H9 (cell line): ENCODE data around the gene SPRED2. TPM values are rescaled to one million over a fixed set of nuclear protein-coding genes. Genes with fewer than 3 reads are reported as not detected.

Experiments
- DNase-seq: peaks from one replicate; pipeline ENCODE4 v3.0.0-alpha.2; 2017
- H2AFZ ChIP-seq: one replicate; pipeline ENCODE4 v1.6.1; 2013; ENCODE audit warnings: mild to moderate bottlenecking, low read length, control low read depth, moderate library complexity
- H2AK5ac ChIP-seq: 2 replicates; pipeline ENCODE4 v1.6.1; 2013; ENCODE audit warnings: low read length, control low read depth, mixed read lengths; ENCODE audit not compliant: insufficient read length
- H2BK120ac ChIP-seq: one replicate; pipeline ENCODE4 v1.6.1; 2013; ENCODE audit warnings: low read depth, mild to moderate bottlenecking, low read length, control low read depth, inconsistent platforms; ENCODE audit not compliant: poor library complexity, severe bottlenecking
- H2BK12ac ChIP-seq: 2 replicates; pipeline ENCODE4 v1.6.1; 2013; ENCODE audit warnings: low read length, control low read depth, mixed read lengths, low read depth; ENCODE audit not compliant: insufficient read length
- H2BK15ac ChIP-seq: 2 replicates; pipeline ENCODE4 v1.6.1; 2013; ENCODE audit warnings: low read depth, low read length, control low read depth
- H2BK20ac ChIP-seq: one replicate; pipeline ENCODE4 v1.6.1; 2013; ENCODE audit warnings: low read depth, mild to moderate bottlenecking, low read length, control low read depth, inconsistent platforms; ENCODE audit not compliant: poor library complexity, severe bottlenecking
- H2BK5ac ChIP-seq: 2 replicates; pipeline ENCODE4 v1.6.1; 2013; ENCODE audit warnings: low read length, control low read depth, mixed read lengths; ENCODE audit not compliant: insufficient read length
- H3K14ac ChIP-seq: 2 replicates; pipeline ENCODE4 v1.6.1; 2013; ENCODE audit warnings: low read length, control low read depth; ENCODE audit not compliant: insufficient read depth
- H3K18ac ChIP-seq: 2 replicates; pipeline ENCODE4 v1.6.1; 2013; ENCODE audit warnings: low read depth, mild to moderate bottlenecking, mixed read lengths, low read length, control low read depth; ENCODE audit not compliant: insufficient read length
- H3K23ac ChIP-seq: 2 replicates; pipeline ENCODE4 v1.6.1; 2013; ENCODE audit warnings: low read length, control low read depth, mixed read lengths, low read depth; ENCODE audit not compliant: insufficient read length
- H3K23me2 ChIP-seq: 2 replicates; pipeline ENCODE4 v1.6.1; 2013; ENCODE audit warnings: low read depth, mild to moderate bottlenecking, mixed read lengths, low read length, control low read depth; ENCODE audit not compliant: insufficient read length, poor library complexity, severe bottlenecking
- H3K27ac ChIP-seq: 2 replicates; pipeline ENCODE4 v1.5.1; 2013; ENCODE audit warnings: low read length, control low read depth, mixed read lengths, low read depth; ENCODE audit not compliant: insufficient read length
- H3K27me3 ChIP-seq: 2 replicates; pipeline ENCODE4 v1.6.1; 2013; ENCODE audit warnings: low read length, control low read depth, inconsistent platforms; ENCODE audit not compliant: insufficient read depth
- H3K4ac ChIP-seq: 2 replicates; pipeline ENCODE4 v1.6.1; 2013; ENCODE audit warnings: low read depth, mild to moderate bottlenecking, control low read depth, inconsistent platforms, low read length, moderate library complexity
- H3K4me1 ChIP-seq: 2 replicates; pipeline ENCODE4 v1.6.1; 2013; ENCODE audit warnings: low read length, control low read depth, inconsistent platforms; ENCODE audit not compliant: insufficient read depth
- H3K4me2 ChIP-seq: 2 replicates; pipeline ENCODE4 v1.6.1; 2013; ENCODE audit warnings: low read length, control low read depth, mixed read lengths; ENCODE audit not compliant: insufficient read length, insufficient read depth
- H3K56ac ChIP-seq: 2 replicates; pipeline ENCODE4 v1.6.1; 2013; ENCODE audit warnings: low read depth, mild to moderate bottlenecking, mixed read lengths, low read length, control low read depth; ENCODE audit not compliant: insufficient read length
- H3K79me1 ChIP-seq: 2 replicates; pipeline ENCODE4 v1.6.1; 2013; ENCODE audit warnings: low read depth, mild to moderate bottlenecking, moderate library complexity, low read length, control low read depth, inconsistent platforms; ENCODE audit not compliant: insufficient read depth, poor library complexity, severe bottlenecking
- H3K79me2 ChIP-seq: 2 replicates; pipeline ENCODE4 v1.6.1; 2013; ENCODE audit warnings: low read length, control low read depth, inconsistent platforms; ENCODE audit not compliant: insufficient read depth
- H3K9ac ChIP-seq: 2 replicates; pipeline ENCODE4 v1.6.1; 2013; ENCODE audit warnings: low read length, control low read depth, mixed read lengths; ENCODE audit not compliant: insufficient read length; ENCODE audit errors: extremely low read depth
- H3K9me3 ChIP-seq: one replicate; pipeline ENCODE4 v1.6.1; 2013; ENCODE audit warnings: low read depth, low read length, inconsistent platforms; ENCODE audit not compliant: control insufficient read depth
- H3T11ph ChIP-seq: one replicate; pipeline ENCODE4 v1.6.1; 2013; ENCODE audit warnings: mild to moderate bottlenecking, low read length, control low read depth, inconsistent platforms
- H4K20me1 ChIP-seq: one replicate; pipeline ENCODE4 v1.6.1; 2013; ENCODE audit not compliant: control insufficient read depth, insufficient read length, insufficient read depth
- H4K5ac ChIP-seq: 2 replicates; pipeline ENCODE4 v1.6.1; 2013; ENCODE audit warnings: low read depth, mild to moderate bottlenecking, mixed read lengths, low read length, control low read depth; ENCODE audit not compliant: insufficient read length
- H4K8ac ChIP-seq: replicated peaks from 2 replicates; pipeline ENCODE4 v1.6.1; 2013; ENCODE audit warnings: low read length, control low read depth, mixed read lengths, low read depth; ENCODE audit not compliant: insufficient read length
- H4K91ac ChIP-seq: 2 replicates; pipeline ENCODE4 v1.6.1; 2013; ENCODE audit warnings: low read depth, mild to moderate bottlenecking, moderate library complexity, mixed read lengths, low read length, control low read depth; ENCODE audit not compliant: insufficient read length
- H3K27ac Mint-ChIP-seq, 3 experiments: 2 replicates in 2 of 3; 3 replicates in 1 of 3; pipeline ENCODE4 v1.8.0; 2020 to 2021; ENCODE audit warnings: mixed read lengths in 3 of 3, mild to moderate bottlenecking in 1 of 3, moderate library complexity in 1 of 3
- H3K27me3 Mint-ChIP-seq: 2 replicates; pipeline ENCODE4 v1.8.0; 2021; ENCODE audit warnings: low read depth, mild to moderate bottlenecking, moderate library complexity, mixed read lengths
- H3K36me3 Mint-ChIP-seq, 3 experiments: 2 replicates in 2 of 3; 3 replicates in 1 of 3; pipeline ENCODE4 v1.8.0; 2020 to 2021; ENCODE audit warnings: low read depth in 3 of 3, mixed read lengths in 3 of 3; ENCODE audit not compliant: insufficient read depth in 1 of 3
- H3K4me1 Mint-ChIP-seq, 2 experiments: 2 replicates each; pipeline ENCODE4 v1.8.0; 2020; ENCODE audit warnings: mixed read lengths in 2 of 2
- H3K4me3 Mint-ChIP-seq, 2 experiments: 2 replicates in 1 of 2; 3 replicates in 1 of 2; pipeline ENCODE4 v1.8.0; 2020 to 2021; ENCODE audit warnings: mild to moderate bottlenecking in 2 of 2, mixed read lengths in 2 of 2, moderate library complexity in 1 of 2
- H3K9me3 Mint-ChIP-seq, 2 experiments: 2 replicates in 1 of 2; 3 replicates in 1 of 2; pipeline ENCODE4 v1.8.0; 2020; ENCODE audit warnings: mild to moderate bottlenecking in 2 of 2, mixed read lengths in 2 of 2, moderate library complexity in 1 of 2
- CTCF ChIP-seq: fragments of 200-600 bp; sonication (generic); conservative IDR thresholded peaks from 3 replicates; pipeline ENCODE4 v1.8.0; 2021; ENCODE audit warnings: antibody characterized with exemption, mild to moderate bottlenecking
- total RNA-seq: library from RNA; stranded (reverse); gene quantifications from 2 replicates; pipeline ENCODE4 v1.2.1, GENCODE V29; 2021

Gene SPRED2
- total RNA-seq, 1 experiment from 2014 or later: 23.5 TPM

- DNase-seq: no peak
- H2AK5ac ChIP-seq: no peak overlapping the region
- Mint-ChIP-seq H3K4me1 (peaks cover 6 to 7% of the 10 kb centered on the region in 2 experiments), H3K27ac (no peak overlapping the region), H3K9me3 (no peaks in the 10 kb centered on the region), H3K27me3 (peaks cover 69% of the 10 kb centered on the region), H3K4me3 (no peak overlapping the region), H3K36me3 (no peaks in the 10 kb centered on the region)
- H3K4ac ChIP-seq: no peak overlapping the region
- H3K14ac ChIP-seq: no peak overlapping the region
- no peaks in the 10 kb centered on the region for H3K4me1 ChIP-seq
- no peak overlapping the region for H2BK12ac ChIP-seq
- no peaks in the 10 kb centered on the region for H3K9me3 ChIP-seq
- no peak overlapping the region for H2BK5ac ChIP-seq
- no peaks in the 10 kb centered on the region for H3K27me3 ChIP-seq
- no peak overlapping the region for H4K91ac ChIP-seq
- H3K27ac ChIP-seq: no peak overlapping the region
- H4K20me1 ChIP-seq: no peaks in the 10 kb centered on the region
- no peak overlapping the region for H3K23ac ChIP-seq
- no peak overlapping the region for H3K18ac ChIP-seq
- no peaks in the 10 kb centered on the region for H3K23me2 ChIP-seq
- H2BK120ac ChIP-seq: no peak overlapping the region
- no peak for TF ChIP-seq CTCF
- no peak overlapping the region for H3K56ac ChIP-seq
- H3T11ph ChIP-seq: no peak overlapping the region
- H3K4me2 ChIP-seq: no peak overlapping the region
- no peak overlapping the region for H2BK15ac ChIP-seq
- no peak overlapping the region for H3K9ac ChIP-seq
- H3K79me2 ChIP-seq: no peaks in the 10 kb centered on the region
- H2AFZ ChIP-seq: no peak overlapping the region
- H3K79me1 ChIP-seq: no peaks in the 10 kb centered on the region
- H2BK20ac ChIP-seq: no peak overlapping the region
- H4K8ac ChIP-seq: no peak overlapping the region
- H4K5ac ChIP-seq: no peak overlapping the region
These were observed 23.7 kb upstream of the SPRED2 start for GRCh38 chr2:65456064-65456463.
